B cell (primary cell): Measurements from ENCODE around the gene TPST1. TPM values are rescaled to one million over a fixed set of nuclear protein-coding genes. Genes with fewer than 3 reads are reported as not detected.

Experiments
- ATAC-seq: fragments of 200-7000 bp; cut with Tn5 transposase; one replicate; pipeline ENCODE4 v1.10.0; 2021; ENCODE audit warnings: low read depth, mild to moderate bottlenecking, moderate number of reproducible peaks, moderate library complexity
- CTCF ChIA-PET: fragments of 350-600 bp; sonication (Branson Sonifier 250); formaldehyde crosslinking; loops from one replicate; lab custom pipeline; 2021; ENCODE audit warnings: antibody characterized with exemption, inconsistent platforms; lab: Charles Lee
- POLR2A ChIA-PET: fragments of 350-600 bp; sonication (Branson Sonifier 250); formaldehyde crosslinking; loops from one replicate; lab custom pipeline; 2021; ENCODE audit warnings: antibody characterized with exemption; lab: Charles Lee
- DNase-seq: peaks from one replicate; pipeline ENCODE4 v3.0.0; 2013
- H2AFZ ChIP-seq: 2 replicates; pipeline ENCODE4 v1.6.1; 2012; ENCODE audit warnings: mild to moderate bottlenecking, low read depth, low read length; ENCODE audit not compliant: insufficient read depth, poor library complexity, severe bottlenecking
- H3K27ac ChIP-seq, 2 donors: 1 replicate in 1 of 2; 2 replicates in 1 of 2; pipeline ENCODE4 v1.5.1; 2012 to 2013; ENCODE audit warnings: low read length in 2 of 2, mild to moderate bottlenecking in 2 of 2, moderate library complexity in 1 of 2
- H3K27me3 ChIP-seq, 4 experiments: fragments of 200-600 bp in 1 of 4; sonication (generic) in 1 of 4; replicated peaks in 1 of 4; 1 replicate in 2 of 4; 2 replicates in 2 of 4; pipeline versions ENCODE4 v1.6.1 to v1.7.0; 2013 to 2016; ENCODE audit warnings: low read length in 3 of 4, mild to moderate bottlenecking in 2 of 4, mixed read lengths in 1 of 4, moderate library complexity in 1 of 4; ENCODE audit not compliant: insufficient read depth in 4 of 4, control insufficient read depth in 3 of 4; ENCODE audit errors: control extremely low read depth in 1 of 4
- H3K36me3 ChIP-seq, 2 experiments: replicated peaks in 1 of 2; 1 replicate in 1 of 2; 2 replicates in 1 of 2; pipeline versions ENCODE4 v1.6.1 to v1.7.1; 2013; ENCODE audit warnings: low read length in 1 of 2; ENCODE audit not compliant: insufficient read depth in 2 of 2, control insufficient read depth in 1 of 2; ENCODE audit errors: control extremely low read depth in 1 of 2, extremely low read depth in 1 of 2
- H3K4me1 ChIP-seq, 2 donors: fragments of 200-600 bp in 1 of 2; sonication (generic) in 1 of 2; 1 replicate in 1 of 2; 2 replicates in 1 of 2; pipeline versions ENCODE4 v1.5.1 to v1.6.1; 2013 to 2017; ENCODE audit warnings: low read length in 2 of 2; ENCODE audit not compliant: control insufficient read depth in 2 of 2, insufficient read depth in 2 of 2
- H3K4me2 ChIP-seq: replicated peaks from 2 replicates; pipeline ENCODE3; 2012; ENCODE audit warnings: mild to moderate bottlenecking, low read depth, low read length; ENCODE audit not compliant: poor library complexity, severe bottlenecking
- H3K4me3 ChIP-seq, 5 experiments: fragments of 200-600 bp in 1 of 5; sonication (generic) in 1 of 5; 1 replicate in 3 of 5; 2 replicates in 2 of 5; pipeline versions ENCODE4 v1.5.1 to v1.7.0; 2011 to 2016; ENCODE audit warnings: low read length in 4 of 5, mild to moderate bottlenecking in 4 of 5, low read depth in 2 of 5, control low read depth in 1 of 5, moderate library complexity in 1 of 5; ENCODE audit not compliant: insufficient read depth in 1 of 5; ENCODE audit errors: control extremely low read depth in 1 of 5, extremely low read depth in 1 of 5
- H3K79me2 ChIP-seq: fragments of 200-600 bp; sonication (generic); one replicate; pipeline ENCODE4 v1.6.0; 2016; ENCODE audit warnings: low read length; ENCODE audit not compliant: control insufficient read depth, insufficient read depth
- H3K9ac ChIP-seq: fragments of 200-600 bp; sonication (generic); 2 replicates; pipeline ENCODE4 v1.6.1; 2017; ENCODE audit warnings: mild to moderate bottlenecking, low read length, moderate library complexity
- H3K9me3 ChIP-seq, 3 donors: one replicate each; pipeline versions ENCODE4 v1.6.1 to v1.7.1; 2013; ENCODE audit warnings: low read length in 2 of 3; ENCODE audit not compliant: control insufficient read depth in 2 of 3, insufficient read depth in 1 of 3; ENCODE audit errors: control extremely low read depth in 1 of 3
- H4K20me1 ChIP-seq: 2 replicates; pipeline ENCODE4 v1.6.0; 2012; ENCODE audit warnings: mild to moderate bottlenecking, low read length; ENCODE audit not compliant: insufficient read depth, control insufficient read depth, poor library complexity, severe bottlenecking
- H3K27ac Mint-ChIP-seq: one replicate; pipeline ENCODE4 v1.8.0; 2021; ENCODE audit warnings: mixed read lengths
- H3K27me3 Mint-ChIP-seq: one replicate; pipeline ENCODE4 v1.8.0; 2021; ENCODE audit warnings: mixed read lengths
- H3K4me1 Mint-ChIP-seq: one replicate; pipeline ENCODE4 v1.8.0; 2021; ENCODE audit warnings: mixed read lengths
- H3K4me3 Mint-ChIP-seq: one replicate; pipeline ENCODE4 v1.8.0; 2021; ENCODE audit warnings: mixed read lengths
- H3K9me3 Mint-ChIP-seq: one replicate; pipeline ENCODE4 v1.8.0; 2022; ENCODE audit warnings: mixed read lengths; ENCODE audit not compliant: insufficient read depth
- EZH2 ChIP-seq: IDR thresholded peaks from 2 replicates; pipeline ENCODE4 v1.6.1; 2012; ENCODE audit warnings: borderline replicate concordance, low read depth, mild to moderate bottlenecking, moderate library complexity, low read length; ENCODE audit not compliant: insufficient read depth, poor library complexity, severe bottlenecking
- WGBS: methylation state at CpG from one replicate; pipeline ENCODE4 v1.1.5; 2013; ENCODE audit warnings: missing lambda C conversion rate; ENCODE audit not compliant: insufficient coverage; 5-methylcytosine and 5-hydroxymethylcytosine counted together
- intact Hi-C: fragments of 100-400 bp; cut with micrococcal nuclease; formaldehyde crosslinking; loops from one replicate; pipeline ENCODE4 v1.10.0; 2022
- polyA plus RNA-seq: library from polyadenylated mRNA; depleted of rRNA; stranded (reverse); fragments of >200 nt; gene quantifications from 2 replicates; pipeline ENCODE4 v1.2.3, GENCODE V29; 2012
- total RNA-seq, 2 donors: library from RNA; stranded (reverse); fragments of 120-200 nt in 1 of 2; gene quantifications; 1 replicate in 1 of 2; 2 replicates in 1 of 2; pipeline versions ENCODE4 v1.2.3 to v1.2.4, GENCODE V29; 2013 to 2022
- TF ChIP-seq, protein P1 (sequence below): fragments of 200-600 bp; IDR thresholded peaks from one replicate; pipeline ENCODE4 v1.8.0; 2022; ENCODE audit warnings: antibody characterized with exemption, mild to moderate bottlenecking

Gene TPST1
- total and polyA plus RNA-seq, 2 donors (not counting 1 experiment from before 2014, with no cell fraction given): 13.0 to 17.0 TPM

DNA sequence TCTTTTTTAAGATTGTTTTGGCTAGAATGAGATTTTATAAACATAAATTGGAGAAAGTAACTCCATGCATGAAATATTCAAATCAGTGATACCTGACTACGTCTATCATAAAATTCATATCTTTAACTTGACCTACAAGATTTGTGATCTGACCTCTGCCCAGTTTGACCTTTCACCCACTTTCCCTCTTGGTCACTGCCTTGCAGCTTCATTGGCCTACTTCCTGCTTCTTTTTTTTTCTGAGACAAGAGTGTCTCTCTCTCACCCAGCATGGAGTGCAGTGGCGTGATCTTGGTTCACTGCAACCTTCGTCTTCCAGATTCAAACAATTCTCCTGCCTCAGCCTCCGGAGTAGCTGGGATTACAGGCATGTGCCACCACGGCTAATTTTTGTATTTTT lies 28.5 kb downstream of the TPST1 start:
- Histone ChIP-seq H3K36me3 (no peaks in the 10 kb centered on the region), H3K27ac (no peak overlapping the region), H3K9ac (no peak overlapping the region), H3K4me3 (no peak overlapping the region), H3K4me1 (no peaks in the 10 kb centered on the region), H2AFZ (no peak overlapping the region), H3K9me3 (peaks cover 0 to 20% (median 0%) of the 10 kb centered on the region in 3 donors), H3K27me3 (no peaks in the 10 kb centered on the region), H4K20me1 (peaks cover 13% of the 10 kb centered on the region), H3K4me2 (no peak overlapping the region), H3K79me2 (peaks cover 14% of the 10 kb centered on the region)
- intact Hi-C loops: no loop called here
- Mint-ChIP-seq H3K4me3 (no peak overlapping the region), H3K4me1 (peaks cover 5% of the 10 kb centered on the region), H3K9me3 (no peaks in the 10 kb centered on the region), H3K27me3 (no peaks in the 10 kb centered on the region), H3K27ac (no peak overlapping the region)
- WGBS: 100% methylated on average over 3 of the region's 5 CpGs
- CTCF ChIA-PET: no interaction called here
- DNase-seq: no peak
- TF ChIP-seq EZH2: no peak
- TF ChIP-seq, protein P1, sequence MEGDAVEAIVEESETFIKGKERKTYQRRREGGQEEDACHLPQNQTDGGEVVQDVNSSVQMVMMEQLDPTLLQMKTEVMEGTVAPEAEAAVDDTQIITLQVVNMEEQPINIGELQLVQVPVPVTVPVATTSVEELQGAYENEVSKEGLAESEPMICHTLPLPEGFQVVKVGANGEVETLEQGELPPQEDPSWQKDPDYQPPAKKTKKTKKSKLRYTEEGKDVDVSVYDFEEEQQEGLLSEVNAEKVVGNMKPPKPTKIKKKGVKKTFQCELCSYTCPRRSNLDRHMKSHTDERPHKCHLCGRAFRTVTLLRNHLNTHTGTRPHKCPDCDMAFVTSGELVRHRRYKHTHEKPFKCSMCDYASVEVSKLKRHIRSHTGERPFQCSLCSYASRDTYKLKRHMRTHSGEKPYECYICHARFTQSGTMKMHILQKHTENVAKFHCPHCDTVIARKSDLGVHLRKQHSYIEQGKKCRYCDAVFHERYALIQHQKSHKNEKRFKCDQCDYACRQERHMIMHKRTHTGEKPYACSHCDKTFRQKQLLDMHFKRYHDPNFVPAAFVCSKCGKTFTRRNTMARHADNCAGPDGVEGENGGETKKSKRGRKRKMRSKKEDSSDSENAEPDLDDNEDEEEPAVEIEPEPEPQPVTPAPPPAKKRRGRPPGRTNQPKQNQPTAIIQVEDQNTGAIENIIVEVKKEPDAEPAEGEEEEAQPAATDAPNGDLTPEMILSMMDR: no peak
- POLR2A ChIA-PET: no interaction called here
- no peak for ATAC-seq

DNA sequence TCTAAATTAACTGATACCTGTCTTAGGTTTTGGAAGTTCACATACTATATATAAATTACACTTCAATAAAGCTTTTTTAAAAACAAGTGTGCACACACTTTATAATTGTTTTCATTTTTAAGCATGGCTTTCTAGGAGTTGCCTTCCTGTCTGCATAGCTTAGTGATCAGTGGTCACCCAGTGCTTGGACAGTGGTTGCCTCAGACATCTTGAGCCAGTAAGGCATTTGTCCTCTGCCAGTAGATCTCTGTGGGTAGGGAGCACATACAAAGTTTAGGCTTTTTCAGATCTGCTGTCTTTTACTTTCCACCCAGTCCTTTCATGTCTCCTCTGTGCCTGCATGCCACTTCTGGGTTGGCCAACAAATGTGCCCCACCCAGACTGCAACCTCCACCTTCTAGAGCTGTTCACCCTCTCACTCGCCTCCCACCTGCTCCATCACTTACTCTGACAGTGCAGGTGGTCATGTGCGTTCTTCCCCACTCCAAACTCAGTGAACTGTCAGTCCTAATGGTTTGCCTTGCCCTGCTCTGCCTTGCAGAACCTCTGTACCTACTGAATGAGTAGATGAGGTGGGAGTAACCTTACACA lies 31.7 kb downstream of the TPST1 start:
- no peak overlapping the region for H3K4me3 ChIP-seq
- H3K9ac ChIP-seq: no peak overlapping the region
- POLR2A ChIA-PET: no interaction called here
- ATAC-seq (no peak), DNase-seq (no peak)
- no peaks in the 10 kb centered on the region for H3K9me3 Mint-ChIP-seq
- no peaks in the 10 kb centered on the region for H3K27me3 ChIP-seq
- no peak overlapping the region for H2AFZ ChIP-seq
- peaks cover 14% of the 10 kb centered on the region for H3K79me2 ChIP-seq
- H3K4me2 ChIP-seq: no peak overlapping the region
- peaks cover 0 to 4% of the 10 kb centered on the region in 2 experiments for H3K36me3 ChIP-seq
- no peaks in the 10 kb centered on the region for H3K4me1 ChIP-seq
- CTCF ChIA-PET: no interaction called here
- no peak overlapping the region for H3K27ac ChIP-seq
- intact Hi-C loops: no loop called here
- WGBS: no CpG with 5 or more reads among the region's 2 CpGs
- H3K27me3 Mint-ChIP-seq: no peaks in the 10 kb centered on the region
- no peak overlapping the region for H3K27ac Mint-ChIP-seq
- TF ChIP-seq EZH2: no peak
- TF ChIP-seq, protein P1: no peak
- peaks cover 5% of the 10 kb centered on the region for H3K4me1 Mint-ChIP-seq
- peaks cover 0 to 10% (median 0%) of the 10 kb centered on the region in 3 donors for H3K9me3 ChIP-seq
- H4K20me1 ChIP-seq: peaks cover 17% of the 10 kb centered on the region
- H3K4me3 Mint-ChIP-seq: no peak overlapping the region
